NCI-H146 treated with DMSO at 0.1 percent for 48 hours (cell line): ENCODE data around the gene NEK7.

ENCODE experiments used
- DNase-seq: peaks from one replicate; lab custom pipeline; 2025; ENCODE audit not compliant: unreplicated experiment; lab: John Stamatoyannopoulos, UW

NEK7 gene

GRCh38 chr1:198253259-198253658, 96.5 kb downstream of the NEK7 start:
- no peak for DNase-seq

GRCh38 chr1:198253668-198254067, 96.9 kb downstream of the NEK7 start:
- no peak for DNase-seq

GRCh38 chr1:198254521-198254920, 97.7 kb downstream of the NEK7 start:
- no peak for DNase-seq

- no peak for DNase-seq
Observed at GRCh38 chr1:198254948-198255347, 98.2 kb downstream of the NEK7 start.

- DNase-seq, result no peak
Observed at GRCh38 chr1:198255784-198256183, 99.0 kb downstream of the NEK7 start.

- DNase-seq, result no peak
Observed at GRCh38 chr1:198258491-198258890, 101.7 kb downstream of the NEK7 start.

GRCh38 chr1:198259333-198260074, 102.7 kb downstream of the NEK7 start:
- no peak for DNase-seq

GRCh38 chr1:198261886-198262285, 105.1 kb downstream of the NEK7 start:
- no peak for DNase-seq

- DNase-seq, result no peak
Observed at GRCh38 chr1:198263186-198263585, 106.4 kb downstream of the NEK7 start.

- DNase-seq, result no peak
Observed at GRCh38 chr1:198264282-198264681, 107.5 kb downstream of the NEK7 start.

- no peak for DNase-seq
Observed at GRCh38 chr1:198265073-198265661, 108.4 kb downstream of the NEK7 start.

GRCh38 chr1:198267056-198267455, 110.3 kb downstream of the NEK7 start:
- DNase-seq, result no peak

GRCh38 chr1:198267921-198268320, 111.1 kb downstream of the NEK7 start:
- DNase-seq, result no peak

- no peak for DNase-seq
Observed at GRCh38 chr1:198268784-198269645, 112.2 kb downstream of the NEK7 start.

GRCh38 chr1:198269646-198269940, 112.8 kb downstream of the NEK7 start:
- DNase-seq, result no peak

- no peak for DNase-seq
Observed at GRCh38 chr1:198270273-198270828, 113.6 kb downstream of the NEK7 start.

- DNase-seq, result no peak
Observed at GRCh38 chr1:198271467-198271866, 114.7 kb downstream of the NEK7 start.

GRCh38 chr1:198272492-198272891, 115.7 kb downstream of the NEK7 start:
- no peak for DNase-seq

- no peak for DNase-seq
Observed at GRCh38 chr1:198273748-198274295, 117.0 kb downstream of the NEK7 start.

- DNase-seq, result no peak
Observed at GRCh38 chr1:198275597-198275996, 118.8 kb downstream of the NEK7 start.

- peak; percentile 88 for DNase-seq
Observed at GRCh38 chr1:198276241-198276640, 119.4 kb downstream of the NEK7 start.
